Body of pancreas (tissue), 4 donors: Measurements from ENCODE around the gene MYBPC3.

Source experiments
- CTCF ChIP-seq, 7 experiments: fragments of 450-650 bp in 4 of 7; fragments of 200-600 bp in 3 of 7; sonication (generic) in 3 of 7; IDR thresholded peaks; one replicate each; pipeline ENCODE4 v1.5.1; 2016 to 2019; ENCODE audit warnings: antibody characterized with exemption in 7 of 7
- POLR2A ChIP-seq, 3 donors: fragments of 450-650 bp; IDR thresholded peaks; one replicate each; pipeline ENCODE4 v1.6.1; 2016; ENCODE audit warnings: antibody characterized with exemption in 3 of 3, mild to moderate bottlenecking in 2 of 3

GRCh38 chr11:47284151-47284550 lies 68.4 kb downstream of the MYBPC3 start:
- TF ChIP-seq CTCF (IDR thresholded peaks at IDR 0.05) = no peak
- TF ChIP-seq POLR2A (IDR thresholded peaks at IDR 0.05) = no peak
